Effector memory CD4-positive, alpha-beta T cell (primary cell): Measurements from ENCODE around the gene STRN.

Experiments
- DNase-seq, 3 donors: peaks; one replicate each; pipeline ENCODE4 v3.0.0-alpha.2; 2020
- H3K27ac ChIP-seq: 2 replicates; pipeline ENCODE4 v1.7.0; 2013; ENCODE audit warnings: mild to moderate bottlenecking, low read length, moderate library complexity; ENCODE audit not compliant: insufficient read depth, poor library complexity, severe bottlenecking
- H3K27me3 ChIP-seq: replicated peaks from 2 replicates; pipeline ENCODE4 v1.7.0; 2013; ENCODE audit warnings: mild to moderate bottlenecking, low read length; ENCODE audit not compliant: insufficient read depth, control insufficient read depth, poor library complexity, severe bottlenecking
- H3K36me3 ChIP-seq: 2 replicates; pipeline ENCODE4 v1.7.0; 2013; ENCODE audit warnings: mild to moderate bottlenecking, low read length, moderate library complexity; ENCODE audit not compliant: control insufficient read depth, insufficient read depth
- H3K4me1 ChIP-seq: 2 replicates; pipeline ENCODE4 v1.7.0; 2013; ENCODE audit warnings: low read length, mild to moderate bottlenecking; ENCODE audit not compliant: control insufficient read depth, insufficient read depth, poor library complexity, severe bottlenecking
- H3K4me3 ChIP-seq: 2 replicates; pipeline ENCODE4 v1.7.0; 2013; ENCODE audit warnings: low read length, low read depth, mild to moderate bottlenecking; ENCODE audit not compliant: insufficient read depth, poor library complexity, severe bottlenecking
- H3K9me3 ChIP-seq: 2 replicates; pipeline ENCODE4 v1.7.0; 2013; ENCODE audit warnings: mild to moderate bottlenecking, low read length, moderate library complexity; ENCODE audit not compliant: control insufficient read depth

The STRN gene

GRCh38 chr2:36824273-36824672 is 142.1 kb downstream of the STRN start:
- no peaks in the 10 kb centered on the region for H3K4me1 ChIP-seq
- H3K4me3 ChIP-seq: no peak overlapping the region
- no peaks in the 10 kb centered on the region for H3K9me3 ChIP-seq
- H3K27ac ChIP-seq: no peak overlapping the region
- no peaks in the 10 kb centered on the region for H3K36me3 ChIP-seq
- no peak for DNase-seq
- H3K27me3 ChIP-seq: no peaks in the 10 kb centered on the region

- Histone ChIP-seq H3K4me1 (no peaks in the 10 kb centered on the region), H3K27ac (no peak overlapping the region), H3K9me3 (no peaks in the 10 kb centered on the region), H3K36me3 (no peaks in the 10 kb centered on the region), H3K27me3 (no peaks in the 10 kb centered on the region), H3K4me3 (no peak overlapping the region)
- no peak for DNase-seq
Observed at GRCh38 chr2:36823862-36824261, 142.5 kb downstream of the STRN start.

- Histone ChIP-seq H3K27ac (no peak overlapping the region), H3K4me1 (no peaks in the 10 kb centered on the region), H3K27me3 (no peaks in the 10 kb centered on the region), H3K36me3 (no peaks in the 10 kb centered on the region), H3K9me3 (no peaks in the 10 kb centered on the region), H3K4me3 (no peak overlapping the region)
- DNase-seq: no peak
Observed at GRCh38 chr2:36820942-36821605, 145.3 kb downstream of the STRN start.

GRCh38 chr2:36819095-36819711 is 147.1 kb downstream of the STRN start:
- H3K27ac ChIP-seq: no peak overlapping the region
- no peaks in the 10 kb centered on the region for H3K9me3 ChIP-seq
- H3K27me3 ChIP-seq: no peaks in the 10 kb centered on the region
- no peak overlapping the region for H3K4me3 ChIP-seq
- DNase-seq: no peak
- H3K4me1 ChIP-seq: no peaks in the 10 kb centered on the region
- H3K36me3 ChIP-seq: no peaks in the 10 kb centered on the region

GRCh38 chr2:36818542-36818941 is 147.8 kb downstream of the STRN start:
- no peak overlapping the region for H3K27ac ChIP-seq
- H3K4me3 ChIP-seq: no peak overlapping the region
- no peak for DNase-seq
- H3K9me3 ChIP-seq: no peaks in the 10 kb centered on the region
- H3K4me1 ChIP-seq: no peaks in the 10 kb centered on the region
- H3K36me3 ChIP-seq: no peaks in the 10 kb centered on the region
- H3K27me3 ChIP-seq: no peaks in the 10 kb centered on the region

GRCh38 chr2:36812196-36812595 is 154.1 kb downstream of the STRN start:
- Histone ChIP-seq H3K36me3 (no peaks in the 10 kb centered on the region), H3K4me3 (no peak overlapping the region), H3K9me3 (no peaks in the 10 kb centered on the region), H3K4me1 (no peaks in the 10 kb centered on the region), H3K27me3 (no peaks in the 10 kb centered on the region), H3K27ac (no peak overlapping the region)
- DNase-seq: no peak

DNA sequence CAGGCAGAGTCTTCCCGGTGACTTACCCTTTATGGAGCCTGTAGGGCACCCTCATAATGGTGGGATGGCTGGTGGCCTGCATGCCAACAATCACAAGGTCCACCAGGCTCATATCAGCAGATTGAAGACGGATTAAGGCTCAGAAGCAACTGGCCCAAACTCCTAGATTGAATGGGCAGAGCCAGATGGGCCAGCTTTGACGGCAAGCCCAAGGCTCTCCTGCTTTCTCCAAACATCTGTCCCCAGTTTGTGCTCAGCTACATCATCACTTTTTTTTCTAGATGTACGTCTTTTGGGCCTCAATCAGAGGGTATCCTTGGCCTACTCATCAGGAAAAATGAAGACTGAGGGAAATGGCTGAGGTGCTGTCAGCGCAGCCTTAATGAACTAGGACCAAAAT is 155.3 kb downstream of the STRN start:
- Histone ChIP-seq H3K36me3 (no peaks in the 10 kb centered on the region), H3K27ac (no peak overlapping the region), H3K4me1 (no peaks in the 10 kb centered on the region), H3K9me3 (no peaks in the 10 kb centered on the region), H3K4me3 (no peak overlapping the region), H3K27me3 (no peaks in the 10 kb centered on the region)
- DNase-seq: no peak

DNA sequence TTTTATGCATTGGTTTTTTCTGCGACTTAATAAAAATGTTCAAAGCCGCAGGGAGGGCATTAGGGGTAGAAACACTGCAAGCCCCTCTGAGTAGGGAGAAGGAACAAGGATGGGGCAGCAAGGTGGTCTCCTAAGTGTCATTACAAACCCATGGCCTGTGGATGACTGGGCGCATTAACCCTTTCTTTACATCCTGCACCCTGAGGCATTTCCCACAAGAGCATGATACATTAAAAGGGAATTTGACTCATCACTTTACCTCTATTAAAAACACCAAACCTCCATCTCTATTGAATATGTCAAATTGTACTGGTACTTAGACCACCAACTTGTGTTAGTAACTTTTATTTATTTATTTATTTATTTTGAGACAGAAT is 157.3 kb downstream of the STRN start:
- no peak overlapping the region for H3K4me3 ChIP-seq
- H3K9me3 ChIP-seq: no peaks in the 10 kb centered on the region
- no peaks in the 10 kb centered on the region for H3K27me3 ChIP-seq
- H3K36me3 ChIP-seq: no peaks in the 10 kb centered on the region
- no peak overlapping the region for H3K27ac ChIP-seq
- no peaks in the 10 kb centered on the region for H3K4me1 ChIP-seq
- DNase-seq: no peak

DNA sequence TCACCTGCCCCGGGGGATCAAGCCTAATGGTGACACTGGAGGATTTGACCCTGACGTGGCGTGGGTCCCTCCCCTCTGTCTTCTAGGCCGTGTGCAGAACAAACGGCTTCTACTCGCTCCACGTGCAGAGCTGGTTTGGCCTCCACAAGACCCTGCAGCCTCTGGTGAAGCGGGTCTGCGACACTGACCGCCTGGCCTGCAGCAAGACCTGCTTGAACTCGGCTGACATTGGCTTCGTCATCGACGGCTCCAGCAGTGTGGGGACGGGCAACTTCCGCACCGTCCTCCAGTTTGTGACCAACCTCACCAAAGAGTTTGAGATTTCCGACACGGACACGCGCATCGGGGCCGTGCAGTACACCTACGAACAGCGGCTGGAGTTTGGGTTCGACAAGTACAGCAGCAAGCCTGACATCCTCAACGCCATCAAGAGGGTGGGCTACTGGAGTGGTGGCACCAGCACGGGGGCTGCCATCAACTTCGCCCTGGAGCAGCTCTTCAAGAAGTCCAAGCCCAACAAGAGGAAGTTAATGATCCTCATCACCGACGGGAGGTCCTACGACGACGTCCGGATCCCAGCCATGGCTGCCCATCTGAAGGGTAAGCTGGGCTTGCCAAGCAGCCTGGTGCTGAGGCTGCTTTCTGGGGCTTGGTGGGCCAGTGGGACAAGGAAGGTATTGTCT is 157.8 kb downstream of the STRN start:
- Histone ChIP-seq H3K27me3 (no peaks in the 10 kb centered on the region), H3K36me3 (no peaks in the 10 kb centered on the region), H3K27ac (no peak overlapping the region), H3K4me1 (no peaks in the 10 kb centered on the region), H3K9me3 (no peaks in the 10 kb centered on the region), H3K4me3 (no peak overlapping the region)
- DNase-seq: no peak

DNA sequence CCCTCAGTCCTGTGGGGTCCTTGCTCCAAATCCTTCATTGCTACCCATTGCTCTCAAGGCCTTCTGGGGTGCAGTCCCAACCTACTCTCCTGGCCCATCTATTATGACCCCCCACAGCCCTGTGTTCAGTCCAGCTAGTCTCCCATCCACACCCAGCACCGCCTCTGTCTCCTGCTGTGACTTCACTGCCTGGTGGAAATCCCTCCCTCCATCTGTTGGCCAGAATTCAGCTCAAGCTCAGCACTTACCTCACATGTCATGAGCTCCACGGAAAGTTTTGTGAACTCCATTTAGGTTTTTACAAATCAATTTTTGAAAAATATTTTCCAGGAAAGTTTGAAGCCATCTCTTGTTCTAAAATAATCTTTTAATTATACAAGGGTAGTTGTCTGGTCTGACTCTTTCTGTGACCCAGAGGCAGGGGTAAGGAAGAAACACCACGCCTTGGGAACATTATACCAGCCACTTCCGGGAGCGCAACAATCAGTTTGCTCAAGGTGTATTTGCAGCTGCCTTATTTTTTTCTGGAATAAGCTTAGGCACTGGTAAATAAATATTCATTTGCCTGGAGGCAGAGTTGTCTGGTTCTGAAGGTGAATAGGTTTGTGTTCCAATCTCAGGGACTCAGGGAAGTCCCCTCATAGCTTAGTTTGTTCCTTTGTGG is 159.0 kb downstream of the STRN start:
- H3K4me3 ChIP-seq: no peak overlapping the region
- no peaks in the 10 kb centered on the region for H3K4me1 ChIP-seq
- H3K27ac ChIP-seq: no peak overlapping the region
- H3K36me3 ChIP-seq: no peaks in the 10 kb centered on the region
- H3K9me3 ChIP-seq: no peaks in the 10 kb centered on the region
- DNase-seq: no peak
- no peaks in the 10 kb centered on the region for H3K27me3 ChIP-seq
